ENCODE results near the gene ADCY5. TPM values are rescaled to one million over a fixed set of nuclear protein-coding genes. Genes with fewer than 3 reads are reported as not detected.

Gene ADCY5
- polyA plus RNA-seq, 3 donors, result not detected

GRCh38 chr3:123344907-123345594, 103.8 kb downstream of the ADCY5 start:
- H3K27ac Mint-ChIP-seq, result no peak overlapping the region
- Histone ChIP-seq H4K20me1 (ENCODE audit: insufficient read depth, low read length) (no peaks in the 10 kb centered on the region), H2AFZ (ENCODE audit: insufficient read depth, low read depth, low read length, poor library complexity, severe bottlenecking) (no peak overlapping the region), H3K79me2 (ENCODE audit: insufficient read depth, low read length) (no peaks in the 10 kb centered on the region), H3K4me3 (replicated peaks in 1 of 3; ENCODE audit: low read depth in 2 of 3, low read length in 3 of 3) (no peak overlapping the region), H3K36me3 (replicated peaks in 1 of 2; ENCODE audit: control insufficient read depth in 1 of 2, insufficient read depth in 2 of 2, low read length in 2 of 2) (no peaks in the 10 kb centered on the region), H3K4me1 (ENCODE audit: control insufficient read depth in 1 of 2, insufficient read depth in 2 of 2, low read length in 2 of 2) (no peaks in the 10 kb centered on the region), H3K9ac (ENCODE audit: insufficient read depth, low read length, poor library complexity, severe bottlenecking) (no peak overlapping the region), H3K27me3 (ENCODE audit: control insufficient read depth in 2 of 2, insufficient read depth in 2 of 2, low read length in 2 of 2) (no peaks in the 10 kb centered on the region), H3K4me2 (replicated peaks; ENCODE audit: extremely low read depth, low read length, poor library complexity, severe bottlenecking) (no peak overlapping the region), H3K9me3 (replicated peaks in 1 of 2; ENCODE audit: control insufficient read depth in 1 of 2, insufficient read depth in 1 of 2, low read length in 2 of 2) (no peaks in the 10 kb centered on the region), H3K27ac (ENCODE audit: low read depth in 1 of 2, low read length in 2 of 2) (no peak overlapping the region)
- 92% methylated on average over 10 of the region's 13 CpGs for WGBS (ENCODE audit: insufficient coverage)
- intact Hi-C loops (cut with micrococcal nuclease), result no loop called here
- no peak overlapping the region for H3K4me3 Mint-ChIP-seq
- H3K27me3 Mint-ChIP-seq (ENCODE audit: low read depth in 3 of 3), result peaks cover 0 to 9% (median 7%) of the 10 kb centered on the region in 3 donors
- no peaks in the 10 kb centered on the region for H3K4me1 Mint-ChIP-seq
- no peaks in the 10 kb centered on the region for H3K9me3 Mint-ChIP-seq
- TF ChIP-seq, protein P1, sequence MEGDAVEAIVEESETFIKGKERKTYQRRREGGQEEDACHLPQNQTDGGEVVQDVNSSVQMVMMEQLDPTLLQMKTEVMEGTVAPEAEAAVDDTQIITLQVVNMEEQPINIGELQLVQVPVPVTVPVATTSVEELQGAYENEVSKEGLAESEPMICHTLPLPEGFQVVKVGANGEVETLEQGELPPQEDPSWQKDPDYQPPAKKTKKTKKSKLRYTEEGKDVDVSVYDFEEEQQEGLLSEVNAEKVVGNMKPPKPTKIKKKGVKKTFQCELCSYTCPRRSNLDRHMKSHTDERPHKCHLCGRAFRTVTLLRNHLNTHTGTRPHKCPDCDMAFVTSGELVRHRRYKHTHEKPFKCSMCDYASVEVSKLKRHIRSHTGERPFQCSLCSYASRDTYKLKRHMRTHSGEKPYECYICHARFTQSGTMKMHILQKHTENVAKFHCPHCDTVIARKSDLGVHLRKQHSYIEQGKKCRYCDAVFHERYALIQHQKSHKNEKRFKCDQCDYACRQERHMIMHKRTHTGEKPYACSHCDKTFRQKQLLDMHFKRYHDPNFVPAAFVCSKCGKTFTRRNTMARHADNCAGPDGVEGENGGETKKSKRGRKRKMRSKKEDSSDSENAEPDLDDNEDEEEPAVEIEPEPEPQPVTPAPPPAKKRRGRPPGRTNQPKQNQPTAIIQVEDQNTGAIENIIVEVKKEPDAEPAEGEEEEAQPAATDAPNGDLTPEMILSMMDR (IDR thresholded peaks at IDR 0.05), result no peak
- H3K36me3 Mint-ChIP-seq, result no peaks in the 10 kb centered on the region
- DNase-seq, result no peak

GRCh38 chr3:123344175-123344906, 104.5 kb downstream of the ADCY5 start:
- no peak for DNase-seq
- no peaks in the 10 kb centered on the region for H3K27me3 ChIP-seq (ENCODE audit: control insufficient read depth in 2 of 2, insufficient read depth in 2 of 2, low read length in 2 of 2)
- 100% methylated on average over 2 of the region's 6 CpGs for WGBS (ENCODE audit: insufficient coverage)
- no peaks in the 10 kb centered on the region for H3K36me3 ChIP-seq (replicated peaks in 1 of 2; ENCODE audit: control insufficient read depth in 1 of 2, insufficient read depth in 2 of 2, low read length in 2 of 2)
- H3K4me2 ChIP-seq (replicated peaks; ENCODE audit: extremely low read depth, low read length, poor library complexity, severe bottlenecking), result no peak overlapping the region
- Mint-ChIP-seq H3K4me1 (no peaks in the 10 kb centered on the region), H3K9me3 (no peaks in the 10 kb centered on the region), H3K36me3 (no peaks in the 10 kb centered on the region), H3K27me3 (ENCODE audit: low read depth in 3 of 3) (peaks cover 0 to 9% (median 4%) of the 10 kb centered on the region in 3 donors), H3K4me3 (no peak overlapping the region), H3K27ac (no peak overlapping the region)
- H3K9me3 ChIP-seq (replicated peaks in 1 of 2; ENCODE audit: control insufficient read depth in 1 of 2, insufficient read depth in 1 of 2, low read length in 2 of 2), result no peaks in the 10 kb centered on the region
- H3K4me3 ChIP-seq (replicated peaks in 1 of 3; ENCODE audit: low read depth in 2 of 3, low read length in 3 of 3), result no peak overlapping the region
- intact Hi-C loops (cut with micrococcal nuclease), result no loop called here
- no peak overlapping the region for H2AFZ ChIP-seq (ENCODE audit: insufficient read depth, low read depth, low read length, poor library complexity, severe bottlenecking)
- H3K4me1 ChIP-seq (ENCODE audit: control insufficient read depth in 1 of 2, insufficient read depth in 2 of 2, low read length in 2 of 2), result no peaks in the 10 kb centered on the region
- no peak overlapping the region for H3K27ac ChIP-seq (ENCODE audit: low read depth in 1 of 2, low read length in 2 of 2)
- TF ChIP-seq, protein P1 (IDR thresholded peaks at IDR 0.05), result no peak
- no peaks in the 10 kb centered on the region for H3K79me2 ChIP-seq (ENCODE audit: insufficient read depth, low read length)
- H4K20me1 ChIP-seq (ENCODE audit: insufficient read depth, low read length), result no peaks in the 10 kb centered on the region
- H3K9ac ChIP-seq (ENCODE audit: insufficient read depth, low read length, poor library complexity, severe bottlenecking), result no peak overlapping the region

All from CD14-positive monocyte (primary cell).